ENCODE data around the gene YAP1. TPM values are rescaled to one million over a fixed set of nuclear protein-coding genes. Genes with fewer than 3 reads are reported as not detected.

Gene YAP1
- total and polyA plus RNA-seq, 2 donors (not counting 1 experiment from before 2014, with no cell fraction given) = 116 to 169 TPM

GRCh38 chr11:102225689-102226568 is 115.7 kb downstream of the YAP1 start:
- DNase-seq (ENCODE audit: low read depth in 2 of 2) = peak; percentile 90 to 99
- Histone ChIP-seq H3K27me3 (ENCODE audit: control insufficient read depth, insufficient read depth, low read length) (no peaks in the 10 kb centered on the region), H3K4me3 (replicated peaks in 1 of 4; ENCODE audit: control extremely low read depth in 1 of 4, insufficient read depth in 1 of 4, low read depth in 3 of 4, low read length in 4 of 4) (peak overlapping the region in 2 of 4 experiments; percentile 12 to 32), H3K27ac (ENCODE audit: insufficient read depth, low read length) (peak overlapping the region; percentile 71), H3K9me3 (ENCODE audit: control insufficient read depth, insufficient read depth, low read depth, low read length) (no peaks in the 10 kb centered on the region), H2AFZ (ENCODE audit: low read length) (no peak overlapping the region), H3K9ac (ENCODE audit: insufficient read depth, low read length) (peak overlapping the region; percentile 4), H3K4me2 (ENCODE audit: extremely low read depth, insufficient read depth, low read length) (peak overlapping the region; percentile 81), H3K79me2 (ENCODE audit: control insufficient read depth, insufficient read depth, low read length) (peaks cover 9% of the 10 kb centered on the region), H3K4me1 (ENCODE audit: control insufficient read depth, extremely low read depth, insufficient read depth, low read length) (peaks cover 18% of the 10 kb centered on the region), H4K20me1 (ENCODE audit: control insufficient read depth, extremely low read depth, insufficient read depth, low read length) (no peaks in the 10 kb centered on the region), H3K36me3 (ENCODE audit: control insufficient read depth, insufficient read depth, low read length) (peaks cover 11% of the 10 kb centered on the region)
- TF ChIP-seq CTCF (conservative IDR thresholded peaks at IDR 0.05 in 1 of 2, IDR thresholded peaks at IDR 0.05 in 1 of 2; ENCODE audit: low read depth in 1 of 2, low read length in 2 of 2) (no peak), EZH2 (IDR thresholded peaks at IDR 0.05; ENCODE audit: low read length, missing control alignments) (no peak)

- H3K27ac ChIP-seq (ENCODE audit: insufficient read depth, low read length) = peak overlapping the region; percentile 71
Observed at GRCh38 chr11:102226702-102227490, 116.6 kb downstream of the YAP1 start.

More at GRCh38 chr11:102226702-102227490, 116.6 kb downstream of the YAP1 start:
- Histone ChIP-seq H3K9ac (ENCODE audit: insufficient read depth, low read length) (no peak overlapping the region), H3K4me2 (ENCODE audit: extremely low read depth, insufficient read depth, low read length) (peak overlapping the region; percentile 81), H3K27me3 (ENCODE audit: control insufficient read depth, insufficient read depth, low read length) (no peaks in the 10 kb centered on the region), H3K79me2 (ENCODE audit: control insufficient read depth, insufficient read depth, low read length) (peaks cover 8% of the 10 kb centered on the region), H3K4me1 (ENCODE audit: control insufficient read depth, extremely low read depth, insufficient read depth, low read length) (peaks cover 18% of the 10 kb centered on the region), H3K4me3 (replicated peaks in 1 of 4; ENCODE audit: control extremely low read depth in 1 of 4, insufficient read depth in 1 of 4, low read depth in 3 of 4, low read length in 4 of 4) (peak overlapping the region in 2 of 4 experiments; percentile 12 to 32), H3K9me3 (ENCODE audit: control insufficient read depth, insufficient read depth, low read depth, low read length) (no peaks in the 10 kb centered on the region), H3K36me3 (ENCODE audit: control insufficient read depth, insufficient read depth, low read length) (peaks cover 11% of the 10 kb centered on the region), H4K20me1 (ENCODE audit: control insufficient read depth, extremely low read depth, insufficient read depth, low read length) (no peaks in the 10 kb centered on the region), H2AFZ (ENCODE audit: low read length) (no peak overlapping the region)
- DNase-seq (ENCODE audit: low read depth in 2 of 2) = peak; percentile 69 to 96
- TF ChIP-seq EZH2 (IDR thresholded peaks at IDR 0.05; ENCODE audit: low read length, missing control alignments) = no peak
- TF ChIP-seq CTCF (conservative IDR thresholded peaks at IDR 0.05 in 1 of 2, IDR thresholded peaks at IDR 0.05 in 1 of 2; ENCODE audit: low read depth in 1 of 2, low read length in 2 of 2) = no peak
